GM12878 (cell line): ENCODE measurements around the gene INPP4B. TPM values are rescaled to one million over a fixed set of nuclear protein-coding genes. Genes with fewer than 3 reads are reported as not detected.

Experiments
- ATAC-seq: fragments of 200-7000 bp; cut with Tn5 transposase; 3 replicates; pipeline ENCODE4 v1.9.1; 2020; ENCODE audit warnings: mild to moderate bottlenecking, moderate library complexity
- BruUV-seq: library from RNA; stranded (reverse); fragments of 400-500 nt; replicated peaks from 2 replicates; lab custom pipeline; 2021; lab: Mats Ljungman, UMichigan
- CTCF ChIA-PET: fragments of 300-600 bp; sonication (Branson Sonifier 250); formaldehyde crosslinking; extraction: SDS; loops from one replicate; lab custom pipeline; 2021; ENCODE audit warnings: inconsistent platforms; lab: Yijun Ruan, JAX
- POLR2A ChIA-PET: fragments of 350-600 bp; formaldehyde crosslinking; extraction: SDS; loops from one replicate; lab custom pipeline; 2021; ENCODE audit warnings: inconsistent platforms; lab: Charles Lee
- RAD21 ChIA-PET: fragments of 300-600 bp; sonication (Branson Sonifier 250); formaldehyde crosslinking; loops from one replicate; lab custom pipeline; 2023; ENCODE audit warnings: antibody characterized with exemption; ENCODE audit not compliant: unreplicated experiment; lab: Charles Lee
- SMC1A ChIA-PET: fragments of 300-600 bp; sonication (Branson Sonifier 250); formaldehyde crosslinking; loops from one replicate; lab custom pipeline; 2023; ENCODE audit not compliant: unreplicated experiment, uncharacterized antibody; lab: Charles Lee
- DNase-seq: peaks from one replicate; pipeline ENCODE4 v3.0.0-alpha.2; 2011; ENCODE audit warnings: low read depth, low spot score
- FAIRE-seq: peaks from 3 replicates; lab custom pipeline; 2011; peaks lifted over from hg19 to GRCh38; lab: Jason Lieb, UNC
- H2AFZ ChIP-seq: 2 replicates; pipeline ENCODE4 v1.6.0; 2011; ENCODE audit warnings: low read depth, low read length, control low read depth; ENCODE audit not compliant: control insufficient read depth
- H3K27ac ChIP-seq: 2 replicates; pipeline ENCODE4 v1.5.1; 2011; ENCODE audit warnings: control low read depth; ENCODE audit not compliant: control insufficient read depth, insufficient read depth
- H3K27me3 ChIP-seq, 2 experiments: replicated peaks in 1 of 2; 2 replicates each; pipeline versions ENCODE4 v1.6.0 to v1.6.1; 2011; ENCODE audit warnings: low read length in 1 of 2; ENCODE audit not compliant: control insufficient read depth in 2 of 2, insufficient read depth in 2 of 2
- H3K36me3 ChIP-seq, 2 experiments: 2 replicates each; pipeline ENCODE4 v1.5.1; 2011; ENCODE audit warnings: low read length in 1 of 2; ENCODE audit not compliant: control insufficient read depth in 2 of 2, insufficient read depth in 2 of 2
- H3K4me1 ChIP-seq: 2 replicates; pipeline ENCODE4 v1.6.1; 2011; ENCODE audit warnings: mild to moderate bottlenecking, low read length, moderate library complexity, mixed read lengths; ENCODE audit not compliant: control insufficient read depth, insufficient read depth
- H3K4me2 ChIP-seq: 2 replicates; pipeline ENCODE4 v1.6.0; 2011; ENCODE audit warnings: control low read depth; ENCODE audit not compliant: control insufficient read depth, insufficient read depth
- H3K4me3 ChIP-seq: fragments of 200-600 bp; sonication (generic); 2 replicates; pipeline ENCODE4 v1.5.1; 2016
- H3K79me2 ChIP-seq: 2 replicates; pipeline ENCODE4 v1.6.0; 2011; ENCODE audit warnings: low read length; ENCODE audit not compliant: control insufficient read depth, insufficient read depth
- H3K9ac ChIP-seq: 2 replicates; pipeline ENCODE4 v1.8.0; 2011; ENCODE audit warnings: low read length, control low read depth, mixed read lengths; ENCODE audit not compliant: control insufficient read depth, insufficient read depth
- H3K9me3 ChIP-seq: replicated peaks from 3 replicates; pipeline ENCODE4 v1.5.1; 2011; ENCODE audit warnings: mild to moderate bottlenecking, low read length; ENCODE audit not compliant: control insufficient read depth, insufficient read depth
- H4K20me1 ChIP-seq: 2 replicates; pipeline ENCODE4 v1.6.0; 2011; ENCODE audit not compliant: control insufficient read depth, insufficient read depth
- CUX1 ChIP-seq: IDR thresholded peaks from 2 replicates; pipeline ENCODE4 v1.6.1; 2012; ENCODE audit warnings: improper control_type of control experiment, low read depth, low read length; ENCODE audit not compliant: insufficient replicate concordance
- EP300 ChIP-seq, 2 experiments: fragments of 150-350 bp in 1 of 2; IDR thresholded peaks; 2 replicates each; pipeline ENCODE4 v1.6.1; 2011 to 2012; ENCODE audit warnings: low read depth in 2 of 2, low read length in 2 of 2, borderline replicate concordance in 1 of 2, improper control_type of control experiment in 1 of 2, inconsistent platforms in 1 of 2; ENCODE audit not compliant: control insufficient read depth in 1 of 2
- HDAC6 ChIP-seq: fragments of 200-600 bp; sonication (generic); IDR thresholded peaks from one replicate; pipeline ENCODE4 v1.8.0; 2017; ENCODE audit warnings: antibody characterized with exemption; ENCODE audit not compliant: unreplicated experiment
- MTA2 ChIP-seq: fragments of 450-650 bp; IDR thresholded peaks from 2 replicates; pipeline ENCODE4 v1.6.1; 2016; ENCODE audit warnings: low read depth, mild to moderate bottlenecking, moderate library complexity
- NFXL1 ChIP-seq: fragments of 450-650 bp; IDR thresholded peaks from 2 replicates; pipeline ENCODE4 v1.6.1; 2017; ENCODE audit warnings: antibody characterized with exemption, mild to moderate bottlenecking, borderline replicate concordance
- NR2F1 ChIP-seq: fragments of 450-650 bp; conservative IDR thresholded peaks from 2 replicates; pipeline ENCODE4 v1.6.1; 2017; ENCODE audit warnings: mild to moderate bottlenecking
- PAX5 ChIP-seq: IDR thresholded peaks from 2 replicates; pipeline ENCODE4 v1.6.1; 2011; ENCODE audit warnings: low read depth, low read length, borderline replicate concordance
- RBBP5 ChIP-seq: fragments of 200-600 bp; sonication (generic); conservative IDR thresholded peaks from 2 replicates; pipeline ENCODE4 v1.6.1; 2016
- RELA ChIP-seq: fragments of 450-650 bp; IDR thresholded peaks from 2 replicates; pipeline ENCODE4 v1.8.0; 2014; ENCODE audit warnings: borderline replicate concordance; ENCODE audit not compliant: partially characterized antibody
- TCF12 ChIP-seq: IDR thresholded peaks from 2 replicates; pipeline ENCODE4 v1.6.1; 2011; ENCODE audit warnings: low read depth, mild to moderate bottlenecking, low read length
- WGBS: methylation state at CpG from one replicate; pipeline ENCODE4 v1.1.6; 2016; ENCODE audit warnings: low lambda C conversion rate; ENCODE audit not compliant: insufficient replicate concordance, insufficient coverage; ENCODE audit errors: missing lambda C conversion rate; 5-methylcytosine and 5-hydroxymethylcytosine counted together
- in situ Hi-C: fragments of 300-500 bp; cut with MboI; formaldehyde crosslinking; loops from 9 replicates; pipeline ENCODE4 v1.14.3; 2018; ENCODE audit warnings: mixed read lengths
- intact Hi-C: fragments of 100-400 bp; cut with micrococcal nuclease; formaldehyde crosslinking; loops from one replicate; pipeline ENCODE4 v1.14.2; 2022; ENCODE audit not compliant: unreplicated experiment
- polyA plus RNA-seq, 11 experiments: library from polyadenylated mRNA; depleted of rRNA in 4 of 11; unstranded in 6 of 11; stranded (reverse) in 5 of 11; fragments of >200 nt; fragmentation: Nextera tagmentation in 4 of 11; fragmentation: Illumina TruSeq in 1 of 11; extraction: Ambion mirVana in 4 of 11; extraction: Trizol in 1 of 11; gene quantifications; 1 replicate in 1 of 11; 2 replicates in 10 of 11; pipeline versions ENCODE4 v1.2.1 to v1.2.3, GENCODE V29; 2011 to 2016; ENCODE audit warnings: inconsistent platforms in 2 of 11, missing spikeins in 2 of 11, low read depth in 1 of 11
- total RNA-seq, 4 experiments: library from RNA; depleted of rRNA in 3 of 4; stranded (reverse); fragments of >200 nt in 3 of 4; fragmentation: Illumina TruSeq in 1 of 4; extraction: Trizol in 1 of 4; gene quantifications; 2 replicates each; pipeline versions ENCODE4 v1.2.1 to v1.2.3, GENCODE V29; 2013 to 2021
- TF ChIP-seq, protein P1 (sequence below): IDR thresholded peaks from 2 replicates; pipeline ENCODE4 v1.6.1; 2012; ENCODE audit warnings: low read depth, low read length, improper control_type of control experiment

Gene INPP4B
- total and polyA plus RNA-seq, 10 of the 15 experiments (the other 5 are each of a cell fraction or from before 2014, with no cell fraction given), result 0.53 to 11.2 (median 0.95) TPM

GRCh38 chr4:142098900-142099545 lies 747.1 kb downstream of the INPP4B start:
- Histone ChIP-seq H3K27ac (no peak overlapping the region), H3K4me3 (no peak overlapping the region), H3K27me3 (no peaks in the 10 kb centered on the region), H4K20me1 (no peaks in the 10 kb centered on the region), H3K9me3 (no peaks in the 10 kb centered on the region), H3K79me2 (no peaks in the 10 kb centered on the region), H3K9ac (no peak overlapping the region), H2AFZ (no peak overlapping the region), H3K36me3 (no peaks in the 10 kb centered on the region), H3K4me2 (no peak overlapping the region), H3K4me1 (no peaks in the 10 kb centered on the region)
- BruUV-seq, result no TSS peak
- TF ChIP-seq EP300 (IDR thresholded peaks at IDR 0.05; ENCODE audit: borderline replicate concordance in 1 of 2, control insufficient read depth in 1 of 2, low read depth in 2 of 2, low read length in 2 of 2), result no peak
- TF ChIP-seq PAX5, result no peak
- no peak for TF ChIP-seq HDAC6
- no peak for TF ChIP-seq NR2F1
- no peak for TF ChIP-seq MTA2
- RAD21 ChIA-PET, result no interaction called here
- POLR2A ChIA-PET, result no interaction called here
- SMC1A ChIA-PET, result no interaction called here
- no peak for ATAC-seq
- DNase-seq, result no peak
- in situ Hi-C loops (no loop called here), intact Hi-C loops (no loop called here)
- no peak for FAIRE-seq
- 0% methylated on average over 1 of the region's 1 CpG for WGBS
- CTCF ChIA-PET, result interaction anchor here (0.9 kb wide), 1 partner anchor 83 kb away, joined by 3 read pairs; no protein-coding TSS in a partner anchor

DNA sequence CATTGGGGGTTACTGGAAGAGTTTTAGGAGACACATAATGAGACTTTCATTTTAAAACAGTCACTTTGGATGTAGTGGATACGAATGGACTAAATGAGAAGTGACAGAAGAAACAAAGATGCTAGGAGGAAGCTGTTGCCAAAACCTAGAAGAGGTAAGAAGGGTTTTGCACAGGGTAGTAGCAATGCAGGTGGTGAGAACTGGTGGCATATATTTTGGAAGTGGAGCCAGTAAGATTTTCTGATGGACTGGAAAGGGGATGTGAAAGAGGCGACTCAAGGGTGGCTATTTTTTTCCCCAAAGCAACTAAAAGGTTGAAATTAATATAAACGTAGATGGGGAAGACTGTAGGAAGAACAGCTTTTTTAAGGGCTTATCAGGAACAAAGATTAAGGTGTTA lies 747.7 kb downstream of the INPP4B start:
- intact Hi-C loops (no loop called here), in situ Hi-C loops (no loop called here)
- no TSS peak for BruUV-seq
- ChIA-PET CTCF (no interaction called here), RAD21 (no interaction called here), POLR2A (no interaction called here), SMC1A (no interaction called here)
- Histone ChIP-seq H3K9me3 (no peaks in the 10 kb centered on the region), H3K27ac (no peak overlapping the region), H3K79me2 (no peaks in the 10 kb centered on the region), H3K27me3 (no peaks in the 10 kb centered on the region), H3K4me1 (no peaks in the 10 kb centered on the region), H3K36me3 (no peaks in the 10 kb centered on the region), H4K20me1 (no peaks in the 10 kb centered on the region), H3K4me2 (no peak overlapping the region), H3K4me3 (no peak overlapping the region), H2AFZ (no peak overlapping the region), H3K9ac (no peak overlapping the region)
- no peak for FAIRE-seq
- DNase-seq, result no peak
- 28% methylated on average over 3 of the region's 3 CpGs for WGBS
- ATAC-seq, result peak; percentile 30; the same call in 2 of the 3 replicates
- TF ChIP-seq, protein P1, sequence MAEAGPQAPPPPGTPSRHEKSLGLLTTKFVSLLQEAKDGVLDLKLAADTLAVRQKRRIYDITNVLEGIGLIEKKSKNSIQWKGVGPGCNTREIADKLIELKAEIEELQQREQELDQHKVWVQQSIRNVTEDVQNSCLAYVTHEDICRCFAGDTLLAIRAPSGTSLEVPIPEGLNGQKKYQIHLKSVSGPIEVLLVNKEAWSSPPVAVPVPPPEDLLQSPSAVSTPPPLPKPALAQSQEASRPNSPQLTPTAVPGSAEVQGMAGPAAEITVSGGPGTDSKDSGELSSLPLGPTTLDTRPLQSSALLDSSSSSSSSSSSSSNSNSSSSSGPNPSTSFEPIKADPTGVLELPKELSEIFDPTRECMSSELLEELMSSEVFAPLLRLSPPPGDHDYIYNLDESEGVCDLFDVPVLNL, result no peak
- no peak for TF ChIP-seq NFXL1
- no peak for TF ChIP-seq RBBP5
- TF ChIP-seq TCF12, result no peak
- no peak for TF ChIP-seq RELA
- no peak for TF ChIP-seq MTA2
- TF ChIP-seq CUX1, result no peak
